GM10266 (cell line): ENCODE measurements around the gene UBA3.

Experiments used
- DNase-seq: peaks from one replicate; pipeline ENCODE4 v3.0.0; 2012; ENCODE audit errors: extremely low spot score
- CTCF ChIP-seq: IDR thresholded peaks from 2 replicates; pipeline ENCODE4 v1.5.1; 2012; ENCODE audit warnings: mild to moderate bottlenecking, low read depth; ENCODE audit not compliant: control insufficient read depth, insufficient read depth; ENCODE audit errors: missing control alignments

The UBA3 gene

DNA sequence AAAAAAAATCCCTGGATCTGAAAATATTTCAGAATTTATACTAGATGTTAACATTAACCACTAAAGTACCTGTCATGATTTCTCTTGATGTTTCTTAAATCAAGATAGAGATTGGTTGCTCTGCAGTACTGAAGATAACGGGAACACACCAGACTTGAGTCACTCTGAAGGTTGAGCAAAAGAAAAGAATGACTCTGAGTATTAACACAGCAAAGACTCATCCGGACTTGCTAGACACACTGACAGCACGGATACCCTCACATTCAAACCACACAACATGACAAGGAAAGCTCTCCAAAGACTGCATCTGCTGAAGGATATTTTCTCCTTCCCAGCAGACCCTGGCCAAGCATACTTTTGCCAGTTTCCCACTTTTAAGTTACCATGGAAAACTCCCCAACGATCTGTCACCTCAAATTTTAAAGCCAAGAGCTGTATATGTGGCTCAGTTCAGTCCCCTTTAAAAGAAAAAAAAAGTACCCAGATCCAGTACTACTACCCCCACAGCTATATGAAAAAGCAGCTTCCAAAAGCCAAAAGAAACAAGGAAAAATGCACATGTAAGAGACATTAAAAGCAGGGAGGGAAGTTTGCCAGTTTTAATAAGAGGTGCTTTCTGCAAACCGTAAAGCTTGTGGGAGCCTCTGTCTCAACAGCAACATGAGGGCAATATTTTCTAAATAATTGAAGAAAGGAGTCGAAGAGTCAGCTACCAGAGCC, 74.9 kb downstream of the UBA3 start:
- no peak for TF ChIP-seq CTCF
- no peak for DNase-seq
